Lung (tissue), 12 donors: Measurements from ENCODE around the gene LETMD1. TPM values are rescaled to one million over a fixed set of nuclear protein-coding genes. Genes with fewer than 3 reads are reported as not detected.

Source experiments
- ATAC-seq: fragments of 200-7000 bp; cut with Tn5 transposase; one replicate; pipeline ENCODE4 v1.9.1; 2020; ENCODE audit warnings: moderate number of reproducible peaks; ENCODE audit not compliant: insufficient read depth, low FRiP score
- DNase-seq, 3 donors: peaks; one replicate each; pipeline ENCODE4 v3.0.0-alpha.2; 2013 to 2017
- H3K27ac ChIP-seq, 2 donors: one replicate each; pipeline ENCODE4 v1.5.1; 2013; ENCODE audit warnings: mild to moderate bottlenecking in 2 of 2, moderate library complexity in 2 of 2, control low read depth in 1 of 2, inconsistent platforms in 1 of 2, low read depth in 1 of 2, low read length in 1 of 2
- H3K27me3 ChIP-seq, 3 donors: one replicate each; pipeline ENCODE4 v1.5.1; 2013; ENCODE audit warnings: low read length in 2 of 3; ENCODE audit not compliant: control insufficient read depth in 3 of 3, insufficient read depth in 3 of 3
- H3K36me3 ChIP-seq, 4 donors: one replicate each; pipeline ENCODE4 v1.5.1; 2013; ENCODE audit warnings: low read length in 4 of 4, mild to moderate bottlenecking in 1 of 4, moderate library complexity in 1 of 4; ENCODE audit not compliant: control insufficient read depth in 4 of 4, insufficient read depth in 4 of 4
- H3K4me1 ChIP-seq, 5 donors: one replicate each; pipeline ENCODE4 v1.5.1; 2013; ENCODE audit warnings: low read length in 5 of 5, mild to moderate bottlenecking in 2 of 5, moderate library complexity in 1 of 5; ENCODE audit not compliant: control insufficient read depth in 5 of 5, insufficient read depth in 5 of 5
- H3K4me3 ChIP-seq: one replicate; pipeline ENCODE4 v1.5.1; 2013; ENCODE audit warnings: mild to moderate bottlenecking, control low read depth, moderate library complexity
- H3K9ac ChIP-seq, 2 donors: one replicate each; pipeline ENCODE4 v1.5.1; 2013; ENCODE audit warnings: low read length in 2 of 2, control low read depth in 1 of 2; ENCODE audit not compliant: insufficient read depth in 1 of 2
- H3K9me3 ChIP-seq, 4 donors: one replicate each; pipeline ENCODE4 v1.5.1; 2013; ENCODE audit warnings: low read length in 3 of 4, mild to moderate bottlenecking in 1 of 4, moderate library complexity in 1 of 4; ENCODE audit not compliant: control insufficient read depth in 4 of 4, insufficient read depth in 3 of 4
- CTCF ChIP-seq: IDR thresholded peaks from 2 replicates; pipeline ENCODE4 v1.5.1; 2012; ENCODE audit warnings: mild to moderate bottlenecking; ENCODE audit errors: control extremely low read depth, extremely low read depth
- WGBS, 2 donors: extraction: QIAGEN DNeasy Blood & Tissue Kit; methylation state at CpG; one replicate each; pipeline ENCODE4 v1.1.7; 2013; 5-methylcytosine and 5-hydroxymethylcytosine counted together
- polyA plus RNA-seq, 2 donors: library from polyadenylated mRNA; stranded (reverse); fragments of 200-250 nt; gene quantifications; one replicate each; pipeline ENCODE4 v1.2.1, GENCODE V29; 2013
- total RNA-seq, 2 donors: library from RNA; depleted of rRNA in 1 of 2; stranded (reverse); fragments of >200 nt in 1 of 2; gene quantifications; one replicate each; pipeline ENCODE4 v1.2.1, GENCODE V29; 2014 to 2021
- donor health status: control.
- donor health status: control.
- donor health status: Bipolar disorder and iron deficiency.
- donor health status: healthy.
- donor health status: DM: yes; HTN: yes; CAD: no.

LETMD1 gene
- total and polyA plus RNA-seq, 4 donors = 29.9 to 81.6 (median 48.6) TPM

DNA sequence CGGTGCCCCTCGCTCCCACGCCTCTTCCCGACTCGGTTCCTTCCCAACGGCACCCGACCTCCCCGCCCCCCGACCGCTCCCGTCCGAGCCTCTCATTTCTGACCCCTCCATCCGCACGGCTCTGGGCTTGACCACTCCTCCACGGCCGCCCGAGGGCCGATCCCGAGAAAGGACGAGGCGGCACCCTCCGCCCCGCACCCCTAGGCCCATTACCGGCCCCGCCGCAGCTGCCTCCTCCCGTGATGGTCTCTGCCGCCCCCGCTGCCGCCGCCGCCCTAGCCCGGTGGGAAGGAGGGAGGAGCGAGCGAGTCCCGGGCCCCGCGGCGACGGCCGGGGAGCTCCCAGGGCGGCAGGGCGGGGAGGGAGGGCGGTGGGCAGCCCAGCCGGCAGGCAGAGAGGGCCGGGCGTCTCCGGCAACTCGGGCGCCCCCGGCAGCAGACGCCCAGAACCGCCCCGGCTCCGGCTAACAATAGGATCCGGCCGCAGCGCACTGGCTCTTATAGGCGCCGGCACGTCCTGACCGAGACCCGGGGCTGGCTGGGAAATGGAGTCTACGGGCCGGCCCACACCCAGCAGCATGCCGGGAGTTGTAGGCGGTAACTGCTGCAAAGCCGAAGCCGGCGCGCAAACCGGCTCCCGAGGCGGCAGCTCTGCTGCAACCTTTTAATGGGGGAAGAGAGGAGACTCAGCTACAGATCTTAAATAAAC lies 35.2 kb downstream of the LETMD1 start, which contains the start of gene CSRNP2:
Gene CSRNP2, minus strand, starts transcription at position 471 of the 708 bp plus-strand sequence. CDS start 7,035 bp downstream, outside the sequence.
- no peaks in the 10 kb centered on the region for H3K9me3 ChIP-seq
- ATAC-seq = peak; percentile 99
- H3K27ac ChIP-seq = peak within 1 kb of the TSS; percentile 94 to 96
- no peaks in the 10 kb centered on the region for H3K27me3 ChIP-seq
- peak within 1 kb of the TSS; percentile 81 for H3K4me3 ChIP-seq
- peaks cover 0 to 21% (median 8%) of the 10 kb centered on the region in 5 donors for H3K4me1 ChIP-seq
- 0 to 1% methylated on average over 66 to 74 of the region's 74 CpGs for WGBS, 2 donors
- TF ChIP-seq CTCF = no peak
- no peaks in the 10 kb centered on the region for H3K36me3 ChIP-seq
- H3K9ac ChIP-seq = peak within 1 kb of the TSS; percentile 63 to 89
- peak; percentile 97 to 98 (median 98) for DNase-seq

DNA sequence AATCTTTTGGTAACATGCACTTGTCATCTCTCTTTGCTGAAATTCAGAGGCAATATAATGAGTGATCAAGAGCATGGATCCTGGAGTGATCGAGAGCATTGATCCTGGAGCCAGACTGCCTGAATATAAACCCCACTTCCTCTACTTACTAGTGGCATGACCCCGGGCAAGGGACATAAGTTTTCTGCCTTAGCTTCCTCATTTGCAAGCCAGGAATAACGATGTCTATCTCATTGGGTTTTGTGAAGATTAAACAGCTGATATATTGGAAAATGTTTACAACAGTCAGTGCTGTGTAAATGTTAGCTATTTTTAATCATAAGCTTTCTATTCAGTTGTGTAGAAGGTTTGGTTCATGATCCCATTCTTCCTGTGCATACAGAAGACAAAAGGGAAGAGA lies 37.6 kb downstream of the LETMD1 start:
- Histone ChIP-seq H3K36me3 (peaks cover 0 to 1% (median under 1%) of the 10 kb centered on the region in 4 donors), H3K4me1 (peaks cover 0 to 16% (median 7%) of the 10 kb centered on the region in 5 donors), H3K27me3 (no peaks in the 10 kb centered on the region), H3K9ac (no peak overlapping the region), H3K27ac (no peak overlapping the region), H3K9me3 (no peaks in the 10 kb centered on the region), H3K4me3 (no peak overlapping the region)
- no peak for TF ChIP-seq CTCF
- ATAC-seq (no peak), DNase-seq (no peak)
- WGBS, 2 donors = 28 to 44% methylated on average over 3 of the region's 3 CpGs

DNA sequence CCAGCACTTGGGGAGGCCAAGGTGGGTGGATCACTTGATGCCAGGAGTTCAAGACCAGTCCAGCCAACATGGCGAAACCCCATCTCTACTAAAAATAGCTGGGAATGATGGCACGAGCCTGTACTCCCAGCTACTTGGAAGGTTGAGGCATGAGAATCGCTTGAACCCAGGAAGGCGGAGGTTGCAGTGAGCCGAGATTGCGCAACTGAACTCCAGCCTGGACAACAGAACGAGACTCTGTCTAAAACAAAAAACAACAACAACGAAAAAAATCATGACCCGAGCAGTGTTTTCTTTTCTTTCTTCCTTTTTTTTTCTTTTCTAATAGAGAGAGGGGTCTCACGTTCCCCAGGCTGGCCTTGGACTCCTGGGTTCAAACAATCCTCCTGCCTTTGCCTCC lies 38.8 kb downstream of the LETMD1 start:
- H3K36me3 ChIP-seq = peaks cover 0 to 5% (median 2%) of the 10 kb centered on the region in 4 donors
- H3K4me3 ChIP-seq = no peak overlapping the region
- WGBS, 2 donors = 89 to 92% methylated on average over 10 of the region's 10 CpGs
- no peak for DNase-seq
- TF ChIP-seq CTCF = no peak
- no peak for ATAC-seq
- H3K27me3 ChIP-seq = no peaks in the 10 kb centered on the region
- H3K27ac ChIP-seq = no peak overlapping the region
- H3K4me1 ChIP-seq = peaks cover 0 to 8% (median 5%) of the 10 kb centered on the region in 5 donors
- no peaks in the 10 kb centered on the region for H3K9me3 ChIP-seq
- no peak overlapping the region for H3K9ac ChIP-seq
